H9 (cell line): ENCODE results near the gene ALAD. TPM values are rescaled to one million over a fixed set of nuclear protein-coding genes. Genes with fewer than 3 reads are reported as not detected.

Experiments used
- DNase-seq: peaks from one replicate; pipeline ENCODE4 v3.0.0-alpha.2; 2017
- H2AFZ ChIP-seq: one replicate; pipeline ENCODE4 v1.6.1; 2013; ENCODE audit warnings: mild to moderate bottlenecking, low read length, control low read depth, moderate library complexity
- H2AK5ac ChIP-seq: 2 replicates; pipeline ENCODE4 v1.6.1; 2013; ENCODE audit warnings: low read length, control low read depth, mixed read lengths; ENCODE audit not compliant: insufficient read length
- H2BK120ac ChIP-seq: one replicate; pipeline ENCODE4 v1.6.1; 2013; ENCODE audit warnings: low read depth, mild to moderate bottlenecking, low read length, control low read depth, inconsistent platforms; ENCODE audit not compliant: poor library complexity, severe bottlenecking
- H2BK12ac ChIP-seq: 2 replicates; pipeline ENCODE4 v1.6.1; 2013; ENCODE audit warnings: low read length, control low read depth, mixed read lengths, low read depth; ENCODE audit not compliant: insufficient read length
- H2BK15ac ChIP-seq: 2 replicates; pipeline ENCODE4 v1.6.1; 2013; ENCODE audit warnings: low read depth, low read length, control low read depth
- H2BK20ac ChIP-seq: one replicate; pipeline ENCODE4 v1.6.1; 2013; ENCODE audit warnings: low read depth, mild to moderate bottlenecking, low read length, control low read depth, inconsistent platforms; ENCODE audit not compliant: poor library complexity, severe bottlenecking
- H2BK5ac ChIP-seq: 2 replicates; pipeline ENCODE4 v1.6.1; 2013; ENCODE audit warnings: low read length, control low read depth, mixed read lengths; ENCODE audit not compliant: insufficient read length
- H3K14ac ChIP-seq: 2 replicates; pipeline ENCODE4 v1.6.1; 2013; ENCODE audit warnings: low read length, control low read depth; ENCODE audit not compliant: insufficient read depth
- H3K18ac ChIP-seq: 2 replicates; pipeline ENCODE4 v1.6.1; 2013; ENCODE audit warnings: low read depth, mild to moderate bottlenecking, mixed read lengths, low read length, control low read depth; ENCODE audit not compliant: insufficient read length
- H3K23ac ChIP-seq: 2 replicates; pipeline ENCODE4 v1.6.1; 2013; ENCODE audit warnings: low read length, control low read depth, mixed read lengths, low read depth; ENCODE audit not compliant: insufficient read length
- H3K23me2 ChIP-seq: 2 replicates; pipeline ENCODE4 v1.6.1; 2013; ENCODE audit warnings: low read depth, mild to moderate bottlenecking, mixed read lengths, low read length, control low read depth; ENCODE audit not compliant: insufficient read length, poor library complexity, severe bottlenecking
- H3K27ac ChIP-seq: 2 replicates; pipeline ENCODE4 v1.5.1; 2013; ENCODE audit warnings: low read length, control low read depth, mixed read lengths, low read depth; ENCODE audit not compliant: insufficient read length
- H3K27me3 ChIP-seq: 2 replicates; pipeline ENCODE4 v1.6.1; 2013; ENCODE audit warnings: low read length, control low read depth, inconsistent platforms; ENCODE audit not compliant: insufficient read depth
- H3K4ac ChIP-seq: 2 replicates; pipeline ENCODE4 v1.6.1; 2013; ENCODE audit warnings: low read depth, mild to moderate bottlenecking, control low read depth, inconsistent platforms, low read length, moderate library complexity
- H3K4me1 ChIP-seq: 2 replicates; pipeline ENCODE4 v1.6.1; 2013; ENCODE audit warnings: low read length, control low read depth, inconsistent platforms; ENCODE audit not compliant: insufficient read depth
- H3K4me2 ChIP-seq: 2 replicates; pipeline ENCODE4 v1.6.1; 2013; ENCODE audit warnings: low read length, control low read depth, mixed read lengths; ENCODE audit not compliant: insufficient read length, insufficient read depth
- H3K56ac ChIP-seq: 2 replicates; pipeline ENCODE4 v1.6.1; 2013; ENCODE audit warnings: low read depth, mild to moderate bottlenecking, mixed read lengths, low read length, control low read depth; ENCODE audit not compliant: insufficient read length
- H3K79me1 ChIP-seq: 2 replicates; pipeline ENCODE4 v1.6.1; 2013; ENCODE audit warnings: low read depth, mild to moderate bottlenecking, moderate library complexity, low read length, control low read depth, inconsistent platforms; ENCODE audit not compliant: insufficient read depth, poor library complexity, severe bottlenecking
- H3K79me2 ChIP-seq: 2 replicates; pipeline ENCODE4 v1.6.1; 2013; ENCODE audit warnings: low read length, control low read depth, inconsistent platforms; ENCODE audit not compliant: insufficient read depth
- H3K9ac ChIP-seq: 2 replicates; pipeline ENCODE4 v1.6.1; 2013; ENCODE audit warnings: low read length, control low read depth, mixed read lengths; ENCODE audit not compliant: insufficient read length; ENCODE audit errors: extremely low read depth
- H3K9me3 ChIP-seq: one replicate; pipeline ENCODE4 v1.6.1; 2013; ENCODE audit warnings: low read depth, low read length, inconsistent platforms; ENCODE audit not compliant: control insufficient read depth
- H3T11ph ChIP-seq: one replicate; pipeline ENCODE4 v1.6.1; 2013; ENCODE audit warnings: mild to moderate bottlenecking, low read length, control low read depth, inconsistent platforms
- H4K20me1 ChIP-seq: one replicate; pipeline ENCODE4 v1.6.1; 2013; ENCODE audit not compliant: control insufficient read depth, insufficient read length, insufficient read depth
- H4K5ac ChIP-seq: 2 replicates; pipeline ENCODE4 v1.6.1; 2013; ENCODE audit warnings: low read depth, mild to moderate bottlenecking, mixed read lengths, low read length, control low read depth; ENCODE audit not compliant: insufficient read length
- H4K8ac ChIP-seq: replicated peaks from 2 replicates; pipeline ENCODE4 v1.6.1; 2013; ENCODE audit warnings: low read length, control low read depth, mixed read lengths, low read depth; ENCODE audit not compliant: insufficient read length
- H4K91ac ChIP-seq: 2 replicates; pipeline ENCODE4 v1.6.1; 2013; ENCODE audit warnings: low read depth, mild to moderate bottlenecking, moderate library complexity, mixed read lengths, low read length, control low read depth; ENCODE audit not compliant: insufficient read length
- H3K27ac Mint-ChIP-seq, 3 experiments: 2 replicates in 2 of 3; 3 replicates in 1 of 3; pipeline ENCODE4 v1.8.0; 2020 to 2021; ENCODE audit warnings: mixed read lengths in 3 of 3, mild to moderate bottlenecking in 1 of 3, moderate library complexity in 1 of 3
- H3K27me3 Mint-ChIP-seq: 2 replicates; pipeline ENCODE4 v1.8.0; 2021; ENCODE audit warnings: low read depth, mild to moderate bottlenecking, moderate library complexity, mixed read lengths
- H3K36me3 Mint-ChIP-seq, 3 experiments: 2 replicates in 2 of 3; 3 replicates in 1 of 3; pipeline ENCODE4 v1.8.0; 2020 to 2021; ENCODE audit warnings: low read depth in 3 of 3, mixed read lengths in 3 of 3; ENCODE audit not compliant: insufficient read depth in 1 of 3
- H3K4me1 Mint-ChIP-seq, 2 experiments: 2 replicates each; pipeline ENCODE4 v1.8.0; 2020; ENCODE audit warnings: mixed read lengths in 2 of 2
- H3K4me3 Mint-ChIP-seq, 2 experiments: 2 replicates in 1 of 2; 3 replicates in 1 of 2; pipeline ENCODE4 v1.8.0; 2020 to 2021; ENCODE audit warnings: mild to moderate bottlenecking in 2 of 2, mixed read lengths in 2 of 2, moderate library complexity in 1 of 2
- H3K9me3 Mint-ChIP-seq, 2 experiments: 2 replicates in 1 of 2; 3 replicates in 1 of 2; pipeline ENCODE4 v1.8.0; 2020; ENCODE audit warnings: mild to moderate bottlenecking in 2 of 2, mixed read lengths in 2 of 2, moderate library complexity in 1 of 2
- CTCF ChIP-seq: fragments of 200-600 bp; sonication (generic); conservative IDR thresholded peaks from 3 replicates; pipeline ENCODE4 v1.8.0; 2021; ENCODE audit warnings: antibody characterized with exemption, mild to moderate bottlenecking
- WGBS: extraction: QIAGEN DNeasy Blood & Tissue Kit; methylation state at CpG from one replicate; pipeline ENCODE4 v1.1.7; 2013; ENCODE audit warnings: missing lambda C conversion rate, low lambda C conversion rate, mixed read lengths; ENCODE audit not compliant: insufficient read length; ENCODE audit errors: extremely low coverage; 5-methylcytosine and 5-hydroxymethylcytosine counted together
- total RNA-seq: library from RNA; stranded (reverse); gene quantifications from 2 replicates; pipeline ENCODE4 v1.2.1, GENCODE V29; 2021

ALAD gene
- total RNA-seq, 1 experiment from 2014 or later, result 13.2 TPM

- no peak overlapping the region for H2BK20ac ChIP-seq
- no peak overlapping the region for H3T11ph ChIP-seq
- no peak for TF ChIP-seq CTCF
- no peak overlapping the region for H4K8ac ChIP-seq
- Mint-ChIP-seq H3K27ac (no peak overlapping the region), H3K9me3 (no peaks in the 10 kb centered on the region), H3K4me3 (peak overlapping the region; percentile 76 to 84), H3K36me3 (no peaks in the 10 kb centered on the region; a peak in 1 of 7 replicates), H3K27me3 (peaks cover 47% of the 10 kb centered on the region), H3K4me1 (peaks cover 20 to 21% of the 10 kb centered on the region in 2 experiments)
- WGBS, result no CpG with 5 or more reads among the region's 13 CpGs
- no peaks in the 10 kb centered on the region for H3K79me2 ChIP-seq
- H3K4me2 ChIP-seq, result peak overlapping the region; percentile 73
- H2BK12ac ChIP-seq, result no peak overlapping the region
- no peak overlapping the region for H2BK15ac ChIP-seq
- no peak overlapping the region for H3K14ac ChIP-seq
- H4K5ac ChIP-seq, result no peak overlapping the region
- H3K23me2 ChIP-seq, result peaks cover 9% of the 10 kb centered on the region
- no peaks in the 10 kb centered on the region for H4K20me1 ChIP-seq
- H3K79me1 ChIP-seq, result no peaks in the 10 kb centered on the region
- H3K27me3 ChIP-seq, result no peaks in the 10 kb centered on the region
- no peak overlapping the region for H4K91ac ChIP-seq
- H3K18ac ChIP-seq, result no peak overlapping the region
- no peak overlapping the region for H3K9ac ChIP-seq
- no peak overlapping the region for H3K27ac ChIP-seq
- H3K23ac ChIP-seq, result no peak overlapping the region
- H3K56ac ChIP-seq, result no peak overlapping the region
- peaks cover 2% of the 10 kb centered on the region; the same call in 1 of the 2 replicates for H3K4me1 ChIP-seq
- no peak overlapping the region for H2BK120ac ChIP-seq
- no peak overlapping the region for H2AK5ac ChIP-seq
- H2BK5ac ChIP-seq, result no peak overlapping the region
- H2AFZ ChIP-seq, result peak overlapping the region; percentile 73
- H3K9me3 ChIP-seq, result no peaks in the 10 kb centered on the region
- no peak for DNase-seq
- H3K4ac ChIP-seq, result no peak overlapping the region
Measured at GRCh38 chr9:113349066-113349444, 52.0 kb downstream of the ALAD start.
